Panc1 (cell line): Measurements from ENCODE around the gene PPM1M.

ENCODE experiments used
- CTCF ChIP-seq: fragments of 450-650 bp; IDR thresholded peaks from 2 replicates; pipeline ENCODE4 v1.5.1; 2017; ENCODE audit warnings: mild to moderate bottlenecking
- SIN3A ChIP-seq: IDR thresholded peaks from 2 replicates; pipeline ENCODE4 v1.6.1; 2012; ENCODE audit warnings: low read depth, mild to moderate bottlenecking, low read length, moderate library complexity, borderline replicate concordance; ENCODE audit not compliant: insufficient read depth

- TF ChIP-seq CTCF = no peak
- TF ChIP-seq SIN3A = no peak
Measured at GRCh38 chr3:52196977-52197376, 48.6 kb upstream of the PPM1M start.
